Esophagus muscularis mucosa (tissue), 3 donors: Measurements from ENCODE around the gene C11orf24.

ENCODE experiments used
- CTCF ChIP-seq, 3 experiments: fragments of 200-600 bp in 2 of 3; fragments of 450-650 bp in 1 of 3; sonication (generic) in 2 of 3; IDR thresholded peaks; one replicate each; pipeline ENCODE4 v1.5.1; 2017 to 2019; ENCODE audit warnings: antibody characterized with exemption in 3 of 3, mild to moderate bottlenecking in 2 of 3, moderate library complexity in 1 of 3
- POLR2A ChIP-seq: fragments of 450-650 bp; IDR thresholded peaks from one replicate; pipeline ENCODE4 v1.6.1; 2017; ENCODE audit warnings: antibody characterized with exemption, moderate library complexity, mild to moderate bottlenecking, low read depth

- TF ChIP-seq CTCF (IDR thresholded peaks at IDR 0.05) (no peak), POLR2A (no peak)
Observed at GRCh38 chr11:68313574-68314202, 41.9 kb upstream of the C11orf24 start.
